GM21576 (cell line): ENCODE results near the gene HDAC4.
"Not testable (repeated sequence)": the region's sequence is repeated elsewhere in the genome, so short reads cannot be mapped to it uniquely, and the experiment has no call there.

Source experiments
- ATAC-seq: cut with Tn5 transposase; IDR thresholded peaks from one replicate; pipeline ENCODE4 v1.9.1; 2021; ENCODE audit warnings: mild to moderate bottlenecking, moderate library complexity; ENCODE audit not compliant: unreplicated experiment

Gene HDAC4

DNA sequence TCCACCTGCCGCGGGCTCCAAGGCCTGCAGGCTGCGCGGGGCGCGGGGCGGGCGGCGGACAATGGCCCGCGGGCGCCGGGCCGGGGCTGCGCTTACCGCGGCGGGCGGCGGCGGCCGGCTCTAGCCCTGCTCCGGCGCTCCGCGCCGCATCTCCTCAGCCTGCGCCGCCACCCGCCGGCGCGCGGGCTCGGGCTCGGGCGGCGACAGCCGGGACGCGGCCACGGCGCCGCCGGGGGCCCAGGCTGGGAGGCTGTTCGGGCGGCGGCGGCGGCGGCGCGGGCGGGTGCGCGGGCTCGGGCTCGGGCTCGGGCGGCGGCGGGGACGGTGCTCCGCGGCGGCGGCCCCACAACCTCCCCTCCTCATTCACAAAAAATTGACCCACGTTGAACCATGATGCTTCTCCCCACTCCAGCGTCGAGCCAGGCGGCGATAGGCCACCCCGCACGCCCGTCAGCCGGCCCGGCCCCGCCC is at the start of gene HDAC4:
TSS of gene HDAC4 (minus strand) at position 425 of the 471 bp plus-strand sequence. CDS start 48,321 bp downstream, outside the sequence.
- no peak for ATAC-seq

DNA sequence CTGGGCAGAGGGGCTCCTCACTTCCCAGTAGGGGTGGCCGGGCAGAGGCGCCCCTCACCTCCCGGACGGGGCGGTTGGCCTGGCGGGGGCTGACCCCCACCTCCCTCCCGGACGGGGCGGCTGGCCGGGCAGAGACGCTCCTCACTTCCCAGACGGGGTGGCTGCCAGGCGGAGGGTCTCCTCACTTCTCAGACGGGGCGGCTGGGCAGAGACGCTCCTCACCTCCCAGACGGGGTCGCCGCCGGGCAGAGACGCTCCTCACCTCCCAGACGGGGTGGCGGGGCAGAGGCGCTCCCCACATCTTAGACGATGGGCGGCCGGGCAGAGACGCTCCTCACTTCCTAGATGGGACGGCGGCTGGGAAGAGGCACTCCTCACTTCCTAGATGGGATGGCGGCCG is 48.6 kb upstream of the HDAC4 start:
- not testable (repeated sequence) for ATAC-seq

DNA sequence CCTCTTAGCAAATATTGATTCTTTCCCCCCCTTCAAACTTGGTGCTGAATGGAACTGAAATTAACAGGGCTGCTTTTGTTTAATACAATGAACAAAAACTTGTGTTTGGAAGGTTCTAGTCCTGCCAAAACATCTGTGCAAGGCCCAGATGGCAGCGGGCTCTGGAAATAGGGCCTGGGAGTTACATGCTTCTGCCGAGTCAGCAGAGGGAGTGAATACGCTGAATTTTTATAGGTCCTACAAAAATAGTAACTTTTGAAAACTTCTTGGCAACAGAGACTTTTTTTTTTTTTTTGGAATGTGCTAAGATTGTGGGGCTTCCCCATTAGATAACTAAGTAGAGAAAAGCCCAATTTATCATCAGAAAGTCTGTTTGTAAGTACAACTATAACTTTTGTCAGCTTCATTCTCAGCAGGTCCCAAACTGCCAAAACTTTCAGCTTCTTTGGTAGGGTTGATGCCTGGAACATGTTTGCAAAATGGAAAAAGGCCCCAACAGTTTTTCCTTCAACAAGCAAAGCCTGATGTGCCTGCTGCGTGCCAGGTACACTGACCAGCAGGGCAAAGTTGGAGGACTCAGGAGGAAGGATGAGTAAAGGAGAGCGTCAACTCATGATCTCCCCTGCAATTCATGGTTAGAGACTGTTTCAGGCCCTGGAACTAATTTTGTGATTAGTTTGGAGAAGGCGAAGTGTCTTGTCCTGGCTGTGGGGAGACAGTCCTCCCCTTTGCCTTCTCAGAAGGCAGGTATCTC is 45.1 kb upstream of the HDAC4 start:
- ATAC-seq = no peak

DNA sequence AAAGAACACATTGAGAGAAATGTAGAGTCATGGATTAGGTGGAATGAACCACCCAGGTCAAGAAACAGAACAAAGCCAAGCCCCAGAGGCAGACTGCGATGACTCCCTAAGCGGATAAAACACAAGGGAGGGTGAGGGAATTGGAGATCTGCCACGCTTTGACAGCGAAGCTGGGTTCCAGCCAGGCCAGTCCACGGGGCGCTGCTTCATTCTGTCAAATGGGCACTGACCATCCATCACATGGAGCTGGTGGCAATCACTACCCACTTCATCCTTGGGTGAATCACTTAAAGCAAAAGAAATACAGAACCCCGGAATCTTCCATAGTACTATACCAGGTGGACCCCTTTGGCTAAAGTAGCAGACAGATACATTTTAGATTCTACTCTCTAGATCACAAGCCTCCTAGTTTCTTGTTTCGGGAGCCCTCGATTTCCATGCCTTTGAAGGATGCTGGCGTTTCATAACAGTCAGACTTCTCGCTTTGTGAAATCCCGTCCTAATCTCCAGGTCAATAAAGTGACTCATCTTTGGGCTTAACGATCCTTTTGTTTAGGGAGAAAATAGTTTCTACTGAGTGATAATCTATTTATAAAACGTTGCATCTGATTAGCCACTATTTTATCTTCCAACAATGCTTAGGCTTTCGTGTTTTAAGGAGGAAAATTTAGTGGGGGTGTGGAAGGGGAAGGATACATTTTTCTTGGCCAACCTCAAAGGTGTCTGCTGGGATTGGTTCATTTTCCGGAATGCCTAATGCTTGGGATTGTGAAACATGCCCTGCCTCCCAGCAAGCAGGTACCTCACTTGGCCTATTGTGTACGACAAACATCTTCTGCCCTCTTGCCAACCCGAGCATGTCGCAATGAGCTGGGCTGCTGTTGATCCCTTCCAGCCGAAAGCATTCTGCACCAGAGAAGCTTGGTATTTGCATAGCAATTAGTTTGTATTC is 44.1 kb upstream of the HDAC4 start:
- no peak for ATAC-seq

DNA sequence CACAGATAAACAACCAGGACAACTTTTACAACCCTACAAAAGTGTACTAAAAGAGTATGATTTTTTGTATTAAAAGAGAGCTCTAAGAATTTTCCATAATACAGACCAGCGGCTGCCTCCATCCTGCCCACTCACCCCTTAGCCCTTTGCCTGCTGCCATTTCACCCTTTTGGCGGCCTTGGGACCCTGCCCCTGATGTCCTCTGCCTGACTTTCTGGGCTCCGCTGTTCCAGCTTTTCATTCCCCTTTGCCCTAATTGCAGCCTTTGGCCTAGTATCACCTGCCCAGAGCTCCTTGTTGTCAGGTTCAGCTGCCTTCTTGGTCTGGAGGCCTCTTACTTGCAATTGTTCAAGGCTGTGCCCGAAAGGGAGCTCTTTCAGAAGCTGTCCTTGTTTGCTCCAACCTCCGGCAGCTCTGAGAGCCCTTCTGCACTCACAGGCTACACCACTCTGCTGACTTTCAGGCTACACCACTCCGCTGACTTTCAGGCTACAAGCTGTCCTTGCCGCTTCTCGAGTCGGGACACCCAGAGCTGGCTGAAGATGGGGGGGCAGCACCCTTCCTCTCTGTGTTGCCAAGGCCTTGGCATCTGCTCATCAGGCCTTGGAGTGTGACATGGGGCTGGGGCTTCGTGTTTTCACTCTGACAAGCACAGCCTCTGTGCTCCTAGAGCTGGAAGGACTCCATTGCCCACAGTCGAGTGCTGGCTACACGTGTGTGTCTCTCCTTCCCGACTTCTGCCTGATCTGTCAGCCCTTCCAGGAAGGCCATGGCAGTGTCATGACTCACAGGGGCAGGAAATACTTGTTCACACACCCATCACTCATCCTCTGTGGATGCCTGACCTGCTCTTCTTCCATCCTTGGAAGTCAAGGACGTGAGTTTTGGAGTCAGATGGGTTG is 43.1 kb upstream of the HDAC4 start:
- ATAC-seq = no peak

DNA sequence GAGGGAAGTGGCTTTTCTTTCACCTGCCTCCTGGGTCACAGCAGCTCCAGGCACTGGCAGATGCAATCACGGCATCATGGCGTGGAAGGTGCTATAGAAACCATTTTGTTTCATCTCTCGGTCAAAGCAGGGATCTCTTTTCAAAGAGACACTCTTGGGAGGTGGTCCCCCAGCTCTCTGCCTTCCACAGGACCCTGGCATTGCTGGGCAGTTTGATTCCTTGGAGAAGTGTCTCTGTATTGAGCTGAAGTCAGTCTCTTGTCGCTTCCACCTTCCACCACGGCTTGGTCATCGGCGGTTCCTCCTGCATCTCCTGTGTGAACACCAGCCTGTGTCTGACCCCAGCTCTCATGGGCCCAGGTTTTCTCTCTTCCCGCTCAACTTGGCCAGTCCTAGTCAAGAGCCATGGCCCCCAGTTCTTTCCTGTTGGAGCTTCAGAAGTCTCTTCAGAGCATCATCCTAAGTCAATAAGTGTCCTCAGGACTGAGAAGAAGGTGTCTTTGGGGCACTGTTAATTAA is 42.3 kb upstream of the HDAC4 start:
- no peak for ATAC-seq

DNA sequence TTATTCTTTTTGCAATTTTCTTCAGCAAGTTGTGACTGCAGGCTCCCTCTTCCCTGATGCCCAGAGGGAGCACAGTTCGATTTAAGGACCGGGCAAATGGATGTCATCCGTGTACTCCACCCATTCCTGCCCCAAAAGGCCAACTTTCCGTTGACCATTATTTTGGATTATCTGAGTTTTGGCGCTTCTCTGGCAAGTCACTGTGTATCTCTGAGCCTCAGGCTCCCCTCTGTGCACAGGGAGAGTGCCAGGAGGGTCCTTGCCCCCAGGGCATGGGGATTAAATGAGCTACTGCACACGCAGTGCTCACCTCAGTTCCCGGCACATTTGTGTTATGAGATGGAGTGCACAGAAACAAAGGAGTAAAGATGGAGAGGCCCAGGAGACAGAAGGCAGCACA is 41.4 kb upstream of the HDAC4 start:
- ATAC-seq = no peak

DNA sequence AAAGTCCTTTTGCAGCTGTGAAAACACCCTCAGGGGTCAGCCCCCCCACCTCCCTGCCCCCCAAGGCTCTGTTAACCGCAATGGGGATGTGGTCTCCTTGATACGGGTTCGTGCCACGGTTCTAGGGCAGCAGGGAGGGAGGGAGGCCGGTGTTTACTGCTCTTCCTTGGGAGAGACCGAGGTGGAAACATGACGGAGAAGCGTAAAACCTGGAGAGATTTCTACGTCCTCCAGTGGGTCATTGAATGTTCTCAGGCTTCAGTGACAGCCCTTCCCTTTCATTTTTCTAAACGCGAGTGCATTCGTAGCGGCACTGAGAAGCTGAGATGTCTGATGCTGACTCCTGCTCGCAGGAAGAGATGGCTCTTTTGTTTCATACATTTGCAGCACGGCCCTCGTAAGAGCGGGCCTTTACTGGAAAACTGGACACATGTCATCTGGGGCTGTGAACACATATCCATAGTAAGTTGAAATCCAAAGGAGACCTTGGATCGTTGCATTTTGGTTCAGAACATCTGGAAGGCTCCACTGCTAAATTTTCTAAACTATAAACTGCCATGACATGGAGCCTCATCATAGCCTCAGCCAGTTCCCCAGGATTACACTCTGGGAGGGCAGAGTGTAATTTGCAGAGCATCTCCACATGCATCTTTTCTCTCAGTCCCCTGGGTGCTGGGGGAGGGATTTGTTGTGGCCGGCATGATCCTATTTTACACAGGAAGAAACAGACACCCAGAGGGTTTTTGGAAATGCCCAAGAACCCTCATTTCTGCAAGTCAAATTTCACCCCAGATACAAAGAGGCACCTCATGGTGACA is 40.6 kb upstream of the HDAC4 start:
- ATAC-seq = no peak

DNA sequence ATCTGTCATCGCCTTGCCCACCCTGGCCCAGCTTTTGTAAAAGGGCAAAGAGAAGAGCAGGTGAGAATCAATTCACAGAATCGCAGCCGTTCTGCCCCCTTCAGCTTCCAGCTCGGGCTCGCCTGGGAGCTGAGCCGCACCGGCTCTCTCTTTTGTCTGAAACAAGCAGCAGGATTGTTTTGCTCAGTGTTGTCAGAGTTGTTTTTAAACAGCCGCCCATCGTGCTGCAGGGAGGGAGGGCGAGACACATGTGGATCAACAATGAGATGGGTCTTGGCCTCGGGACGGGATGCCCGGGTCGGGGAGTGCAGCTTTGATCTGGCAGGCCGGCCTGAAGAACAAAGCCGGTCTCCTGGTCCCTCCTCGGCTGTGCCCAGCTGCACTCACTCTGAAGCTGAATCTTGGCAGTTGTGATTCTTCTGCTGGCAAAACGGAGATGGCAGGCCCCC is 39.7 kb upstream of the HDAC4 start:
- ATAC-seq = no peak

DNA sequence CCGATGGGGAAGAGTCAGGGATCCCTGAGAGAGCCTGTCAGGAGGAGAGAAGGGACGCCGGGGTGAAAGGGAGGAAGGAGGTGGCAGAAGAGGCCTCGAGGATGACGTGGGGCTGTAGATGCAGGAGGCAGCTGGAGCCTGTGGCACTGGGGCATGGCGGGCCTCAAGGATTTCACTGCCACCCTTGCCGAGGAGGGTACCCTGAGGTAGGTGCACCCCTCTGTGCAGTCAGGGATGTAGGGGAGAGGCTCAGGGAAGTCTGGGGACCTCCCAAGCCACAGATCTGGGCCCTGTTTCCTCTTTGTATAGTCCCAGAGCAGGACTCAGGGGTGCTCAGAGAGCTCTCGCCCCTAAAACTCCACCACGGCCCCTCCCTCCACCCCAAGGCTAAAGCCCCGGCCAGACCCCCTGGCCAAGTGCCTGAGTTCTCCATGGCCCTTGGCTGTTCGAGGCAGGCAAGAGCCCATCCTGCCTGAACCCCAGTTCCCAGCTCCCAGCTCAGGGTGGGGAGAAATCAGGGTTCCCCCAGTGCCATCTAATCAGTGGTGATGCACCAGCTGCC is 39.0 kb upstream of the HDAC4 start:
- ATAC-seq = no peak

DNA sequence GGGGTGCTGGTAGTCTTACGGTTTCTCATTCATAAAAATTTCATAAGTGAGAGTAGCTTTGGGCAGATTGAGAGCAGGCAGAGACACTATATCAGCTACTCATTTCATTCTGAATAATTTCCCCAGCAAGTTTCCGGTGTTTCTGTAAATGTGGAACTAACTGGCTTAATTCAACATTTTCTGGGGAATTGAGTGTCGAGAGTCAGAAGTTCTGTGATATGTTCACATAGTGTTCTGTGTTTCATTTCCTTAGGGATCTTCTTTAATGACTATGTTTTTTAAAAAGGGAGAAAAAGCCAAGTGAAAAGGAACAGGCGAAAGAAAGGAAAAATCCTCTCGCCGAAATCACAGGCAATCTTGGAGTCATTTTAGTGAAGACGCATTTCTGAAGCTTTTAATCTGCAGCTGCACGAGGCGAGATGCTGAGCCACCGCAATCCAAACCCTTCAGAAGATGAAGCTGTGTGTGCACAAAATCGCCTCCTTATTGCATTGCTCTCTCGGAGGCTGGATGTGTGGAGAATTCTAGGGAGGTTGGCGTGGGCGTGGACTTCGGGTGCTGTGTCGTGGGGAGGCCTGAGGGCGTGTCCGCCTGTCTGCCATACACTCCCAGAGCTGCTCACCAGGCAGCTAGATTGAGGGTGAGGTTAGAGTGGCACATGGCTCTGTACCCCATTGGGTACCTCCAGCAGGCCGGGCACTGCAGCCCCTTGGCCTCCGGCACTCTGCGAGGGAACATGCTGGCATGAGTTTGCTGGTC is 38.4 kb upstream of the HDAC4 start:
- no peak for ATAC-seq

DNA sequence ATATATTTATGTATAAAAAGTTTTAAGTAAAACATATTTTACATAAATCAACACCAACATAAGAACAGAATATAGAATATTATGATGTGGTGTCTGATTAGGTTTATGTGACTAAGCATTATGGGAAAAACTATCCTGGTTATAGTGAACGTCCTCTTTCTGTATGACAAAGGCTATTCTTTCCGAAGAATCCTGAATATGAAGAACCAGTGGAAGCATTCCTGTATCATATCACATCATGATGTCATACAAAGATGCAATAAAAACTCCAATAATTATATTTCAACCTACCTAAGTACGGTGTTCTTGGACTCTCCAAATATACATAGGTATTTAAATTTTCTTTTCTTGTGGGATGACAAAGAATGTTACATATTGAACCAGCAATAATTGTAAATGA is 37.5 kb upstream of the HDAC4 start:
- ATAC-seq = no peak

DNA sequence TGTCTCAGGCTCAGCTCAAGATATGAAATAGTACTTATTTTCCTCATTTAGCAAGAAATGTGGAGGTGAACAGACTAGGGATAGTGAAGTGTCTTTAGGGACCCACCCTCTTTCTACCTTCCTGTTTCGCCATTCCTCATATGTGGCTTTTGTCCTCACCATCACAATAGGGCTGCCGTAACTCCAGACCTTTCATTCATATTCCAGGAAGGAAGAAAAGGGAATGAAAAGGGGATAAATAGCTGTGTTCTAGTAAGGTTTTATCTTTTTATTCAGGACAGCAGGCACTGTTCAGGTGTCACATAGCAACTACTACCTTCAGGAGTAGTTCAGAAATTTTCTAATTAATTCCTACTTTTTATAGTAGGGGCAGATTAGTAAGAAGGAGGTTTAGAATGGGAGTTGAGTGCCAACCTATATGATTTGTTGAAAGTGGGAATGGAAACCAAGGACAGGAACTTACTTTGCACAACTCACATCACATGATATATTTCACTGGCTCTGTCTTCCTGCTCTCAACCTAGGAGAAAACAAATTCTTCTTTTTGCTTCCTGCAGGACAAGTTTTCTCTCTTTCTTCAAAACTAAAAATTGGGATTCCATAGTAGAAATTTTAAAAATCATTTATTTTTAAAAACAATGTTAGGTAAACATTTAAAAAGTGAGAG is 36.0 kb upstream of the HDAC4 start:
- ATAC-seq = no peak

DNA sequence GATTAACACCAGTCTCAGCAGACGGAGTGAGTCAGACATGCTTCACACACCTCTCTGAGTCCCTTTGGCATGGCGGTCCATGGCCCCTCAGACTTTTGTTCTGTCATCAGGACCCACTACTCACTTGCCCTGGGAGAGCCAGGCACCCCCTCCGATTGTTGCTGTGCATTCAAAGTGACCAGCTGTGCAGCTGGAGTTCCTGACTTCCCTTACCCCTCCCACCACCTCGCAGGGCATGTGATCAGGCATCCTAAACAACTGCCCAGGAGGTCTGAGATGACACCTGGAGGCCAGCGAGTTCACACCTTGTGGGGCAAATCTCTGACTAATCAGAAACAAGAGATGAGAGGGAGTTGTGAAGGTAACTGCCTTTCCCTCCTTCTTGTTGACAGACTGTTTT is 35.3 kb upstream of the HDAC4 start:
- no peak for ATAC-seq

DNA sequence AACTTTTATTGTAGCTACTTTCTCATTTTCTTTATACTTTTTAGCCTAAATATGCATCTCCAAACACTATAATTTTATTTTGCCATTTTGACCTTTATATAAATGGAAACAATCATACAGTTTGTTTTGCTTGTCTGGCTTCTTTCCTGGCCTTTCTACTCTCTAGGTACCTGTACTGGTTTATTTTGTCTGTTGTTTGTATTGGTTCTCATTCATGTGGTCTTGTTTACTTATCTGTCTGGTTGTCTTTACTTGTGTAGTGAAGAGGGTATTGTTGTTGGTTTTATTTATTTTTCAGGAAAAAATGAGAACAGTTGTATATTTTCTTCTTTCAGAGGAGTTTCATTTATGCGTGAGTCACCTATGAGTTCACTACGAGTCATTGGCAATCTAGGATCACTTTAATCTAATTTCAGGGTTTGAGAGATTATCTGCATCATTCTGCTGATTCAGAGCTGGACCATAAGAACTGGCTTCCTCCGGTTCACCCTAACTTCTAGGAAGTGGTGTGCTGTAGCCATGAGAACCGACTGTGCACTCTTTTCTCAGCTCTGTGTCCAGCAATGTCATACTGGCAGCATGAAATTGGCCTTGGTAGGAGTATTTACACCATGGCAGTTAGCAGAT is 33.1 kb upstream of the HDAC4 start:
- ATAC-seq = no peak

DNA sequence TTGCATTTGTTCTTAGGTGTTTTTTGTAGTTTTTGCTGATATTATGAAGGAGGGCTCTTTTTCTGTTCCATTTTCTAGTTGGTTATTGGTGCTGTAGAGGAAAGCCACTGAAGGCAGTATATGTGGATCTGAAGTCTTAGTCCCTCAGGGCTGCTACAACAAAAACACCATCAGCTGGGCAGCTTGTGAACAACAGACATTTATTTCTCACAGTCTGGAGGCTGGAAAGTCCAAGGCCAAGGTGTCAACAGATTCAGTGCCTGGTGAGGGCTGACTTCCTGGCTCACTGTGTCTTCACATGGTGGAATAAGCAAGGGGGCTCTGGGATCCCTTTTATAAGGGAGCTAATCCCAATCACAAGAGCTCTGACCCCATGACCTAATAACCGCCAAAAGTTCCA is 31.4 kb upstream of the HDAC4 start:
- no peak for ATAC-seq

DNA sequence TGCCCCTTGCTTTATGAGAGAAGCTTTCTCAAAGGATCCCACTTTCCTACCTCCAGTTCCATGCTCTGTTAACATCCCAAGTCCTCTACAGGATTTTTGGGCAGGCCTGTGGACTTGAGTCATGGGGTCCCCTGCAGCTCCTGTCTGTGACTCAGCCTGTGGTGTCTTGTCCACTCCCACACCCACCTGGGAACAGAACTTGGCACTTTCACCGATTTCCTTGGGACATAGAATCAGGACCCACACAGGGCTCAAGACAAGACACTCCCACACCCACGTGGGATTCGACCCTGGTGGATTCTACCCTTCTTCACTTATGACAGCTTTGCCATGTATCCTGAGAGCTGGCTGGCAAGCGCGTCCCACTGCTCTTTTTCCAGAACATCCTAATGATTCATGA is 30.7 kb upstream of the HDAC4 start:
- no peak for ATAC-seq
